Right ventricle myocardium superior (tissue), 1 donor: ENCODE results near the gene CIAO2B. TPM values are rescaled to one million over a fixed set of nuclear protein-coding genes. Genes with fewer than 3 reads are reported as not detected.

ENCODE experiments used
- ATAC-seq: fragments of 200-7000 bp; cut with Tn5 transposase; one replicate; pipeline ENCODE4 v1.9.1; 2020; ENCODE audit warnings: mild to moderate bottlenecking; ENCODE audit not compliant: poor library complexity
- DNase-seq: peaks from one replicate; pipeline ENCODE4 v3.0.0-alpha.2; 2020
- intact Hi-C: fragments of 100-400 bp; cut with DNase I; formaldehyde crosslinking; loops from one replicate; pipeline ENCODE4 v1.11.2; 2022
- total RNA-seq: library from RNA; stranded (reverse); fragmentation: NEBNext Ultra II Directional; extraction: Animal tissue kit (Norgen Biotek cat#: 25700); gene quantifications from one replicate; pipeline ENCODE4 v1.2.1, GENCODE V29; 2021
- donor health status: DM: no; HTN: yes; CAD: no; lungs with severe emphysema.

The CIAO2B gene
- total RNA-seq, 1 donor from 2014 or later: 103 TPM

GRCh38 chr16:66926171-66926947, 7.8 kb downstream of the CIAO2B start:
- peak; percentile 58 for ATAC-seq
- intact Hi-C loops: no loop called here
- peak; percentile 74 for DNase-seq

- ATAC-seq (peak; percentile 41), DNase-seq (peak; percentile 76)
- intact Hi-C loops: no loop called here
Observed at GRCh38 chr16:66925322-66925840, 8.8 kb downstream of the CIAO2B start, which contains the start of gene RRAD. Gene RRAD, minus strand, starts transcription at chr16:66925535. Its CDS starts 356 bp downstream, at chr16:66925179.

GRCh38 chr16:66924527-66925321, 9.5 kb downstream of the CIAO2B start:
- ATAC-seq (peak; percentile 32), DNase-seq (no peak)
- intact Hi-C loops: no loop called here

DNA sequence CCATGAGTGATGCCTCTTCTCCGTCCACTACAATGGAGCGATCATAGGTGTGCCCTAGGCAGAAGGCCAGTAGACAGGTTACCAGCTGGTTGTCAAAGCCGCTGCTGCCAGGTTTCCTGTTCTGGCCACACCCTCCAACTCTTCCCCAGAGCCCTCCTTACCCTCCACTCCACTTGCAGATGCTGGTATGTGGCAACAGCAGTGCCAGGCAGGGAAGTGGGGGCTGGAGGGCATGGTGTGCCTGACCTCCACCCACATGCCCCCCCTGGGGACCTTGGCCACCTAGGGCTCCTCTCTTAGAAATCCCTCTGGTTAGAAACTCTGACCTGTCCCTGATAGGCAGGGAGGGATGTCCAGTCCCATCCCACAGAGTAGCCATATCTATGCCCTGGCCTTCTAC, 10.3 kb downstream of the CIAO2B start:
- DNase-seq: no peak
- intact Hi-C loops: loop anchor here (2.0 kb wide), 1 partner anchor 17 kb away; no protein-coding TSS in a partner anchor
- peak; percentile 1 for ATAC-seq

DNA sequence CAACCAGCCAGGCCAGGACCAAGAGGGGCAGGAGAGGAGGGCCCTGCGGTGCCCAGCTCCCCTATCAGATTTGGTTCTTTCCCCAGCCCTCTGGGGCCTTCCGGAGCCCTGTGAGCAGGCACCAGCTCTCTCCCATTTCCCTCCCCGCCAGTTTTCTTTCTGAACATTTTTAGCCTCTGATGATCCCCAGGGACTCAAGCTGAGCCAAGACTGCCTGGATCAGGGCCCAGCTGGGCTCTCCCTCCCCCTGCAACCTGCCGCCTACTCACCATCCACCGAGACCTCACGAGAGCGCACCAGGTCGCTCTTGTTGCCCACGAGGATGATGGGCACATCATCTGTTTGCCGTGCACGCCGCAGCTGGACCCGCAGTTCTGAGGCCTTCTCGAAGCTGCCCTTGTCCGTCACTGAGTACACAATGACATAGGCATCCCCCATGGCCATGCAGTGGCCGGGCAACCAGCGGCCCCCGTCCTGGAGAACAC, 10.9 kb downstream of the CIAO2B start:
- peak; percentile 75 for DNase-seq
- intact Hi-C loops: loop anchor here (2.0 kb wide), 1 partner anchor 16 kb away; no protein-coding TSS in a partner anchor
- ATAC-seq: peak; percentile 34

- intact Hi-C loops: loop anchor here (2.0 kb wide), 1 partner anchor 15 kb away; no protein-coding TSS in a partner anchor
- ATAC-seq (no peak), DNase-seq (no peak)
Observed at GRCh38 chr16:66921729-66922450, 12.3 kb downstream of the CIAO2B start.

DNA sequence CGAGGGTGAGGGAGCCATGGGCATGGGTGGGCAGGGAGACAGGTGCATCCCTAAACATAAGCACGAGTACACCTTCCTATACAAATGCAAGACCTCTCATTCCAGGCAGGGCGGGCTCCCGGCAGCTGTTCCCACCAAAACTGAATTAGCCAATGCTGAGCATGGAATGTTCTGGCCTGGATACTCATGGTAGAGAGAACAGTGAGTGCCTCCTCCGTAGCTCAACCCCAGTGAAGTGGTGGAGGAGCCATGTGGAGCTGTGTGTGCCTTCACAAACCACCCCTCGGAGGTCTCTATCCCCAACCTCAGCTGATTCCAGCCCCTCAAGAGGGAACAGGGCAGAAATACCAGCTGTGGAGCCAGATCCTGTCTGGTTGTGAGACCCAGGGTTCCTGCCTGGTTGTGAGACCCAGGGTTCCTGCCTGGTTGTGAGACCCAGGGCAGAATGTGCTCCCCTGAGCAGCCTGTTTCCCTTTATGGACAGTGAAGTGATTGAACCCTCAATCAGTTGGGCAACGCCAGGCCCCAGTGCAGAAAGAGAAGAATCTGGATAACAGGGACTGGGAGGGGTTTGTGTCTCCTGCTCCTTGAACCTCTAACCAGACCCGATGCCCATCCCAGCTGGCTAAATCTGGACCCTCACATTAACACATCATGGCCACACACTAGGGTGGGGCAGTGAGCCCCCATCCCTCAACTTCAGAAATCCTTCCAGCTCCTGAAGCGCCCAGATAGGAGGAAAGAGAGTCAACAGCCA, 13.1 kb downstream of the CIAO2B start:
- intact Hi-C loops: no loop called here
- DNase-seq: no peak
- peak; percentile 17 for ATAC-seq

DNA sequence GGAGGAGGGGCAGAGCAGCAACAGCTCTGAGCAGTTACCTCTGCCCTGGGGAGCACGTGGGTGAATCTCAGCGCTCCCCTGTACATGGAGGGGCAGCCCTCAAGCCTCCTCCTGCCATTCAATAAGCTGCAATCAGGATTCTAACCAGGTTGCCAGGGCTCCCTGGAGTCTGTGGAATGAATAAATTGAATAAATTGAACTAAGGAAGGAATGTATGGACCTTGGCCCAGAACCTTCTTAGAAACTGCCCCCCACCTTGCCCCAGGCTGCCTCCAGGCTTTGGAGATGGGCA, 14.0 kb downstream of the CIAO2B start:
- ATAC-seq: no peak
- no peak for DNase-seq
- intact Hi-C loops: no loop called here

GRCh38 chr16:66919569-66920298, 14.5 kb downstream of the CIAO2B start:
- no peak for DNase-seq
- ATAC-seq: no peak
- intact Hi-C loops: no loop called here

DNA sequence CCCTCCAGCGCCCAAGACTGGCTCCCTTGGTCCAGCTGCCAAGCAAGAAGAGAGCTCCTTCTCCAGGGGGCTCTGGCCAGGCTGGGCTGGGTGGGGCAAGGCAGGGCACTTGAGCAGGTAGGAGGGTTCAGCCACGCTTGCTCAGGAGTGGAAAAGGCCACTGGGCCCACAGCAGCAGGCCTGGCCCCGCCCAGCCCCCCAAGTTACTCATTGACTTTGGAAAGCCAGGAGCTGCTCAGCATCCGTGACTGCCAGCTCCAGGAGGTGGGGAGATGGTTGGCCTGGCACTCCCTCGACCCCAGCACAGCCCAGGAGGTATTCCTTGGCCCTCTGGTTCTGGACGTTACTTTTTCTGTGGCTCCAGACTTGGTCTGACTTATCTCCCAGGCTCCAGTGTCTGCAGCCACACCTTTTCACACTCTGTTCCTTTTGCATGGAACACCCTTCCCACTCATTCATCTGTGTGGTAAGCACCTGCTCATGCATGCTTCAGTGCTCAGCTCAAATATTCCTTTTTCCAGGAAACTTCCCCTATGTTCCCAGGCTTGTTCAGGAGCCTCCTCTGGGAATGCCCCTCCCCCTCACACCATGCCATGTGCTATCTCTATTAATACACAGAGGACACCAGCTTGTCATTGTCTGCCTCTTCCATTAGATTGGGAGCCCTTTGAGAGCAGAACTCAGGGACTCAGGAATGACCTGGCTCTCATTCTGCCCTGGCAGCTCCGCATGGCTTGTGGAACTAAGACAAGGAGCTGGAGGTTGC, 15.2 kb downstream of the CIAO2B start, which contains the start of gene CDH16:
CDH16 (minus strand) TSS at position 83 of the 766 bp plus-strand sequence. CDS start 820 bp downstream, outside the sequence.
- DNase-seq (no peak), ATAC-seq (peak; percentile 19)
- intact Hi-C loops: no loop called here

DNA sequence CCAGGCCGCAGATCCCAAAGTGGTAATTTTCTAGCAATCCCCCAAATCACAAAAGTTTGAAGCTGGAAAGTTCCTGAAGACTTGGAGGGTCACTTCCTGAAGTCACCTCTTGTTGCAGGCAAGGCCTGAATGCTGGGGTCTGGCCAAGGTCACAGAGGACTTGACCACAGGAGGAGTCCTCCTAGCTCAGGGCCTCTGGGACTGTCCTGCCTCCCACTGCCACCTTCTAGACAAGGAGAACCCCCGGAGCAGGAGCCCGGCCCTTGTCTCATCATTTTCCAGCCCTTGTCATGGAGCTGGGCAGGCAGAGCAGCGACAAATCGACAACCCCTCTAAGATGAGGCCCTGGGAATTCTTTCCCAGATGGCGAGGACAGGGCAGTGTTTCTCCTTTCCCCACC, 15.8 kb downstream of the CIAO2B start:
- no peak for ATAC-seq
- intact Hi-C loops: no loop called here
- DNase-seq: no peak

- DNase-seq (no peak), ATAC-seq (no peak)
- intact Hi-C loops: no loop called here
Observed at GRCh38 chr16:66917741-66918140, 16.5 kb downstream of the CIAO2B start.

- no peak for DNase-seq
- ATAC-seq: no peak
- intact Hi-C loops: no loop called here
Observed at GRCh38 chr16:66916518-66916917, 17.7 kb downstream of the CIAO2B start.

GRCh38 chr16:66915041-66915440, 19.2 kb downstream of the CIAO2B start:
- DNase-seq (peak; percentile 13), ATAC-seq (no peak)
- intact Hi-C loops: no loop called here

GRCh38 chr16:66914541-66914940, 19.7 kb downstream of the CIAO2B start:
- intact Hi-C loops: no loop called here
- no peak for ATAC-seq

DNA sequence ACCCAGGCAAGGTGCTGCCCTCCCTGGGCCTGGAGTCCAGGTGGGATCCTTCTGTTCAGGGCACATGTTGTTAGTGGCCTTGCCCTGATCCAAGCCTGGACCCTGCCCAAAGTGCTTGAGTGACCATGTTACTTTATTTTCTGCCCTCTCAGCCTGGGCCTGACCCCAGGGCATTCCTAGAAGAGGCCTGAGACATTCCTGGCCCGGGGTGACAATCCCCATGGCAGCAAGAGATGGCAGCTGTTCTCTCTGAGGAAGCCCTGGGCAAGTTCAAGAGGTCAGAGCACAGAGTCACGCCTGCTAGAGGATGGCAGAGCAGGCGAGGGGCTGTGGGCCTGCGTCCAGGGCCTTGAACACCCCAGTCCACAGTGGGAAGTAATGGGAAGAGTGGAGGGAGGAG, 20.5 kb downstream of the CIAO2B start:
- no peak for ATAC-seq
- intact Hi-C loops: no loop called here
- DNase-seq: no peak

More at GRCh38 chr16:66914541-66914940, 19.7 kb downstream of the CIAO2B start:
- DNase-seq: no peak

- DNase-seq: no peak
- intact Hi-C loops: no loop called here
- ATAC-seq: no peak
Observed at GRCh38 chr16:66913081-66913480, 21.1 kb downstream of the CIAO2B start.
